Thyroid gland (tissue), 4 donors: ENCODE results near the gene SNAPIN. TPM values are rescaled to one million over a fixed set of nuclear protein-coding genes. Genes with fewer than 3 reads are reported as not detected.

Source experiments
- DNase-seq, 2 donors: peaks; one replicate each; pipeline ENCODE4 v3.0.0-alpha.2; 2019
- H3K27ac ChIP-seq, 3 donors: fragments of 200-600 bp; sonication (generic); 1 replicate in 2 of 3; 2 replicates in 1 of 3; pipeline ENCODE4 v1.5.1; 2016 to 2019; ENCODE audit warnings: mild to moderate bottlenecking in 1 of 3, moderate library complexity in 1 of 3
- H3K27me3 ChIP-seq: fragments of 200-600 bp; sonication (generic); one replicate; pipeline ENCODE4 v1.5.1; 2019
- H3K36me3 ChIP-seq, 2 donors: fragments of 200-600 bp; sonication (generic); one replicate each; pipeline ENCODE4 v1.5.1; 2016 to 2019
- H3K4me1 ChIP-seq, 2 donors: fragments of 200-600 bp; sonication (generic); one replicate each; pipeline ENCODE4 v1.5.1; 2017 to 2019
- H3K4me3 ChIP-seq, 3 donors: fragments of 200-600 bp; sonication (generic); replicated peaks in 1 of 3; 1 replicate in 2 of 3; 2 replicates in 1 of 3; pipeline ENCODE4 v1.5.1; 2016; ENCODE audit warnings: mild to moderate bottlenecking in 1 of 3
- H3K9me3 ChIP-seq: fragments of 200-600 bp; sonication (generic); one replicate; pipeline ENCODE4 v1.5.1; 2017
- POLR2A ChIP-seq, 2 donors: fragments of 450-650 bp; IDR thresholded peaks; one replicate each; pipeline ENCODE4 v1.6.1; 2017; ENCODE audit warnings: antibody characterized with exemption in 2 of 2, mild to moderate bottlenecking in 2 of 2, moderate library complexity in 1 of 2
- WGBS, 2 donors: methylation state at CpG; one replicate each; pipeline ENCODE4 v1.1.5; 2017; 5-methylcytosine and 5-hydroxymethylcytosine counted together
- intact Hi-C: fragments of 100-400 bp; cut with DNase I; formaldehyde crosslinking; loops from one replicate; pipeline ENCODE4 v1.15.1; 2023
- total RNA-seq, 4 donors: library from RNA; depleted of rRNA; stranded (reverse); fragments of >200 nt; gene quantifications; one replicate each; pipeline ENCODE4 v1.2.3, GENCODE V29; 2016
- TF ChIP-seq, protein P1 (sequence below), 6 experiments: fragments of 200-600 bp in 3 of 6; fragments of 450-650 bp in 3 of 6; sonication (generic) in 3 of 6; IDR thresholded peaks; one replicate each; pipeline ENCODE4 v1.5.1; 2016 to 2019; ENCODE audit warnings: antibody characterized with exemption in 6 of 6, mild to moderate bottlenecking in 2 of 6, inconsistent platforms in 1 of 6, moderate library complexity in 1 of 6

Gene SNAPIN
- total RNA-seq, 4 donors from 2014 or later, result 52.0 to 71.9 (median 63.9) TPM

DNA sequence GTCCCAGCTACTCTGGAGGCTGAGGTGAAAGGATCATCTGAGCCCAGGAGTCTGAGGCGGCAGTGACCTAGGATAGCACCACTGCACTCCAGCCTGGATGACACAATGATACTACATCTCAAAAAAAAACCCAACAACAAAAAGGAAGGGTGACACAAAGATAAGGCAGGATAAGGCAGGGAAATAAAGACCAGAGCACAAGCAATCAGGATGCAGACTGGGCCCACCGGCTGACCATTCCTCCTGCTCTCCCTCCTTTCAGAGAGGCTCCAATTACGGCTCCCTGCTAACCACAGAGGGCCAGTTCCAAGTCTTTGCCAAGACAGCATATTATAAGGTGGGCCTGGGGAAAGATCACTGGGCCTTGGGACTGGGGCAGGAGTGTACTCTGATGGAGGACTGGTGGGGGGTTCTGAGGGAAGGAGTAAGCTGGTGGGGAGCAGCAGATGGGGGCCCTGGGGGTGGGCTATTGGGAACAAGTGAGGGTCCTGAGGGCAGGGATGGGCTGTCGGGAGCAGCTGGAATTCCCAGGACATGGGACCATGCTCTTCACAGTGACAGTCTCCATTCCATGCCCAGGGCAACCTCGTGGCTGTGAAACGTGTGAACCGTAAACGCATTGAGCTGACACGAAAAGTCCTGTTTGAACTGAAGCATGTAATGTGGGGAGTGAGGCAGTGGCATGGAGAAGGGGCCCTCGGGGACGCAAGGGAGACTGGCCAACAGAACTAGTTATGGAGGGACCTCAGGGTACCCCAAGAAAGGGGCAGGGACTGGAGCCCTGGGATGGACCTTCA, 27.2 kb downstream of the SNAPIN start:
- intact Hi-C loops, result no loop called here
- no peak for DNase-seq
- Histone ChIP-seq H3K4me3 (no peak overlapping the region), H3K36me3 (no peaks in the 10 kb centered on the region), H3K27me3 (no peaks in the 10 kb centered on the region), H3K27ac (no peak overlapping the region), H3K9me3 (no peaks in the 10 kb centered on the region), H3K4me1 (no peaks in the 10 kb centered on the region)
- no peak for TF ChIP-seq POLR2A (IDR thresholded peaks at IDR 0.05)
- TF ChIP-seq, protein P1, sequence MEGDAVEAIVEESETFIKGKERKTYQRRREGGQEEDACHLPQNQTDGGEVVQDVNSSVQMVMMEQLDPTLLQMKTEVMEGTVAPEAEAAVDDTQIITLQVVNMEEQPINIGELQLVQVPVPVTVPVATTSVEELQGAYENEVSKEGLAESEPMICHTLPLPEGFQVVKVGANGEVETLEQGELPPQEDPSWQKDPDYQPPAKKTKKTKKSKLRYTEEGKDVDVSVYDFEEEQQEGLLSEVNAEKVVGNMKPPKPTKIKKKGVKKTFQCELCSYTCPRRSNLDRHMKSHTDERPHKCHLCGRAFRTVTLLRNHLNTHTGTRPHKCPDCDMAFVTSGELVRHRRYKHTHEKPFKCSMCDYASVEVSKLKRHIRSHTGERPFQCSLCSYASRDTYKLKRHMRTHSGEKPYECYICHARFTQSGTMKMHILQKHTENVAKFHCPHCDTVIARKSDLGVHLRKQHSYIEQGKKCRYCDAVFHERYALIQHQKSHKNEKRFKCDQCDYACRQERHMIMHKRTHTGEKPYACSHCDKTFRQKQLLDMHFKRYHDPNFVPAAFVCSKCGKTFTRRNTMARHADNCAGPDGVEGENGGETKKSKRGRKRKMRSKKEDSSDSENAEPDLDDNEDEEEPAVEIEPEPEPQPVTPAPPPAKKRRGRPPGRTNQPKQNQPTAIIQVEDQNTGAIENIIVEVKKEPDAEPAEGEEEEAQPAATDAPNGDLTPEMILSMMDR (IDR thresholded peaks at IDR 0.05), result no peak
- 73 to 75% methylated on average over 11 of the region's 11 CpGs for WGBS, 2 donors

DNA sequence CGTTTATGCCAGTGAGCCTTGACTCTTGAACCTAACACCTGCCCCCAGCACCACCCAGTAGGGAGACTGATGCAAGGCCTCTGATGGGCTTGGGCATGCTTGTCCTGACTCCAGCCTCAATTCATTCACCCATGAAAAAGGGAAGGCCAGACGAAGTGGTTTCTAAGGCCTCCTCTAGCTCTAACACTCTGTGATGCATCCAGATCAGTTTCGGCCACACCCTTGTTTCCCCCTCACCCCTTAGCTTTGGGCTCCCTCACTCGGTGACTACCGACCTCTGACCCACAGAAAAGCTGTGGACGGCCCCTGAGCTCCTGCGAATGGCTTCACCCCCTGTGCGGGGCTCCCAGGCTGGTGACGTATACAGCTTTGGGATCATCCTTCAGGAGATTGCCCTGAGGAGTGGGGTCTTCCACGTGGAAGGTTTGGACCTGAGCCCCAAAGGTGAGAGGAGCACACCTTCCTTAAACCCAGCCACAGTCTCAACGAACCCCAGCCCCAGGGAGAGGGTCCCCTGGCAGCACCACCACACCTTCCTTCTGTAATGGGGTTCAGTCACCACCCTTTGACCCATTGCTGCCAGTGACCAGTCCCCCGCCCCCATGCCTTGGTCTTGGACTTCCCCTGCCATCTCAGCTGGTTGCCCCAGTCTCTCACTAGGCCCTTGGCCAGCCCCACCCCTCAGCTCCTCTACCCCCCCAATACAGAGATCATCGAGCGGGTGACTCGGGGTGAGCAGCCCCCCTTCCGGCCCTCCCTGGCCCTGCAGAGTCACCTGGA, 29.0 kb downstream of the SNAPIN start:
- H3K4me1 ChIP-seq, result no peaks in the 10 kb centered on the region
- 88 to 90% methylated on average over 15 to 16 of the region's 16 CpGs for WGBS, 2 donors
- H3K36me3 ChIP-seq, result no peaks in the 10 kb centered on the region
- H3K9me3 ChIP-seq, result no peaks in the 10 kb centered on the region
- no peaks in the 10 kb centered on the region for H3K27me3 ChIP-seq
- intact Hi-C loops, result no loop called here
- TF ChIP-seq, protein P1 (IDR thresholded peaks at IDR 0.05), result no peak
- TF ChIP-seq POLR2A (IDR thresholded peaks at IDR 0.05), result no peak
- DNase-seq, result no peak
- H3K4me3 ChIP-seq, result no peak overlapping the region
- H3K27ac ChIP-seq, result no peak overlapping the region

DNA sequence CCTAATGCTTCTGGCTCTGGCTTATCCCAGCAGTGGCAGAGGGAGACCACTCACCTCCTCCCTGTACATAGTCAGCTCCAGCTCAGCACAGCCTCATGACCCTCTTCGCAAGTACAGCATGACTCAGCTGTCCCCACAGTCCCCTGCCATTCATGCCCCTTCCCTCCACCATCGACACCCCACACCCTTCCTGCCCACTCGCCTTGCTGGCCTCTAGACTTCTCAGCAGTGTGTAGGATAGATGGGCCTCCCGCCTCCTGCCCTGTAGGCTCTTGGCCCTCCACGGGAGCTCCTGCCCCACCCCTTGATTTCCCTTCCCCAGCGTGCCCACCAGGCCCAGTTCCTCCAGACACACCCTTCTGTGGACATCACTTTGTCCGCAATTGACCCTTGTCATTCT, 29.8 kb downstream of the SNAPIN start:
- no peaks in the 10 kb centered on the region for H3K36me3 ChIP-seq
- TF ChIP-seq POLR2A (IDR thresholded peaks at IDR 0.05), result no peak
- TF ChIP-seq, protein P1 (IDR thresholded peaks at IDR 0.05), result no peak
- 84 to 88% methylated on average over 7 of the region's 7 CpGs for WGBS, 2 donors
- intact Hi-C loops, result no loop called here
- DNase-seq, result no peak
- no peaks in the 10 kb centered on the region for H3K9me3 ChIP-seq
- H3K27ac ChIP-seq, result no peak overlapping the region
- H3K27me3 ChIP-seq, result no peaks in the 10 kb centered on the region
- H3K4me3 ChIP-seq, result no peak overlapping the region
- H3K4me1 ChIP-seq, result no peaks in the 10 kb centered on the region

DNA sequence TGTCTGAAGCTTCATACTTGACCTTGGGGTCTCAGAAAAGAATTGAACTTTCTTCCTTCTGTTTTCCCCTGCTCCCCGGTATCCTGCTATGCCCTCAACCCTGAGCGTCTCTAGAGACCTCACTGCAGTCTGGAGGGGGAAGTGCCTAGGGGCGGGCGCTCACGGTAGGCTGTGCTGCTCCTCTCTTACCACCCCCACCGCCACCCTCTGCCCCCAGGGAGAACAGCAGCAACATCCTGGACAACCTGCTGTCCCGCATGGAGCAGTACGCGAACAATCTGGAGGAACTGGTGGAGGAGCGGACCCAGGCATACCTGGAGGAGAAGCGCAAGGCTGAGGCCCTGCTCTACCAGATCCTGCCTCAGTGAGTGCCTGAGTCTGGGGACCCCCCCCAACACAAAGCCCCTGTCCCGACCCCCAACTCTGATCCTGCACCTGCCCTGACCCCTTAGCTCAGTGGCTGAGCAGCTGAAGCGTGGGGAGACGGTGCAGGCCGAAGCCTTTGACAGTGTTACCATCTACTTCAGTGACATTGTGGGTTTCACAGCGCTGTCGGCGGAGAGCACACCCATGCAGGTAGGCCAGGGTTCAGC, 30.3 kb downstream of the SNAPIN start:
- no peak for DNase-seq
- Histone ChIP-seq H3K27ac (no peak overlapping the region), H3K4me1 (no peaks in the 10 kb centered on the region), H3K36me3 (no peaks in the 10 kb centered on the region), H3K9me3 (no peaks in the 10 kb centered on the region), H3K27me3 (no peaks in the 10 kb centered on the region), H3K4me3 (no peak overlapping the region)
- TF ChIP-seq, protein P1 (IDR thresholded peaks at IDR 0.05), result no peak
- no peak for TF ChIP-seq POLR2A (IDR thresholded peaks at IDR 0.05)
- intact Hi-C loops, result no loop called here
- WGBS, 2 donors, result 89 to 91% methylated on average over 11 to 13 of the region's 18 CpGs
